ENCODE measurements around the gene ATRNL1.

Gene ATRNL1

GRCh38 chr10:115989621-115990020 is 896.5 kb downstream of the ATRNL1 start:
- Histone ChIP-seq H3K18ac (ENCODE audit: low read length) (no peak overlapping the region), H3K23ac (ENCODE audit: low read length) (no peak overlapping the region), H3K79me2 (ENCODE audit: control insufficient read depth, insufficient read depth, low read length) (no peaks in the 10 kb centered on the region), H3K9ac (ENCODE audit: low read length) (no peak overlapping the region), H2BK120ac (ENCODE audit: low read depth, low read length) (no peak overlapping the region), H3K4me1 (ENCODE audit: control insufficient read depth, low read depth, low read length) (no peaks in the 10 kb centered on the region), H3K56ac (ENCODE audit: low read length) (no peak overlapping the region), H3K79me1 (ENCODE audit: low read length) (no peaks in the 10 kb centered on the region), H3K27ac (ENCODE audit: low read depth, low read length) (no peak overlapping the region), H2BK15ac (replicated peaks; ENCODE audit: low read depth) (no peak overlapping the region), H2AK5ac (ENCODE audit: low read length) (no peak overlapping the region), H3K36me3 (ENCODE audit: control insufficient read depth, insufficient read depth, low read length) (no peaks in the 10 kb centered on the region), H4K5ac (ENCODE audit: low read length) (no peak overlapping the region), H3K4me2 (ENCODE audit: low read length) (no peak overlapping the region), H4K8ac (ENCODE audit: low read depth, low read length) (no peak overlapping the region), H3K27me3 (ENCODE audit: insufficient read depth, low read length, poor library complexity) (no peaks in the 10 kb centered on the region), H2BK5ac (ENCODE audit: low read length) (no peak overlapping the region), H3K4ac (ENCODE audit: low read depth, low read length) (no peak overlapping the region), H3K4me3 (ENCODE audit: low read length) (no peak overlapping the region)
- no peak for DNase-seq
- WGBS (ENCODE audit: extremely low coverage, insufficient coverage, low lambda C conversion rate) = no CpG with 5 or more reads among the region's 3 CpGs

- H3K23ac ChIP-seq (ENCODE audit: low read length) = no peak overlapping the region
- no peak overlapping the region for H3K4ac ChIP-seq (ENCODE audit: low read depth, low read length)
- H3K4me2 ChIP-seq (ENCODE audit: low read length) = no peak overlapping the region
- H3K79me2 ChIP-seq (ENCODE audit: control insufficient read depth, insufficient read depth, low read length) = no peaks in the 10 kb centered on the region
- no peak overlapping the region for H3K27ac ChIP-seq (ENCODE audit: low read depth, low read length)
- no CpG with 5 or more reads among the region's 5 CpGs for WGBS (ENCODE audit: extremely low coverage, insufficient coverage, low lambda C conversion rate)
- H2AK5ac ChIP-seq (ENCODE audit: low read length) = no peak overlapping the region
- no peak overlapping the region for H2BK5ac ChIP-seq (ENCODE audit: low read length)
- no peak overlapping the region for H3K9ac ChIP-seq (ENCODE audit: low read length)
- no peaks in the 10 kb centered on the region for H3K4me1 ChIP-seq (ENCODE audit: control insufficient read depth, low read depth, low read length)
- no peak overlapping the region for H3K18ac ChIP-seq (ENCODE audit: low read length)
- no peak overlapping the region for H2BK120ac ChIP-seq (ENCODE audit: low read depth, low read length)
- no peak for DNase-seq
- no peaks in the 10 kb centered on the region for H3K36me3 ChIP-seq (ENCODE audit: control insufficient read depth, insufficient read depth, low read length)
- no peak overlapping the region for H4K8ac ChIP-seq (ENCODE audit: low read depth, low read length)
- no peak overlapping the region for H3K56ac ChIP-seq (ENCODE audit: low read length)
- no peaks in the 10 kb centered on the region for H3K79me1 ChIP-seq (ENCODE audit: low read length)
- H3K27me3 ChIP-seq (ENCODE audit: insufficient read depth, low read length, poor library complexity) = no peaks in the 10 kb centered on the region
- no peak overlapping the region for H4K5ac ChIP-seq (ENCODE audit: low read length)
- no peak overlapping the region for H2BK15ac ChIP-seq (replicated peaks; ENCODE audit: low read depth)
- no peak overlapping the region for H3K4me3 ChIP-seq (ENCODE audit: low read length)
Measured at GRCh38 chr10:115992236-115992986, 899.2 kb downstream of the ATRNL1 start.

GRCh38 chr10:115996031-115996430 is 902.9 kb downstream of the ATRNL1 start:
- no CpG with 5 or more reads among the region's 1 CpG for WGBS (ENCODE audit: extremely low coverage, insufficient coverage, low lambda C conversion rate)
- H2BK5ac ChIP-seq (ENCODE audit: low read length) = no peak overlapping the region

GRCh38 chr10:115998301-115998700 is 905.1 kb downstream of the ATRNL1 start:
- H4K8ac ChIP-seq (ENCODE audit: low read depth, low read length) = no peak overlapping the region
- H2BK120ac ChIP-seq (ENCODE audit: low read depth, low read length) = no peak overlapping the region
- no peak overlapping the region for H3K9ac ChIP-seq (ENCODE audit: low read length)
- no peak for DNase-seq
- H3K23ac ChIP-seq (ENCODE audit: low read length) = no peak overlapping the region
- H2AK5ac ChIP-seq (ENCODE audit: low read length) = no peak overlapping the region
- no peak overlapping the region for H3K4ac ChIP-seq (ENCODE audit: low read depth, low read length)
- H3K56ac ChIP-seq (ENCODE audit: low read length) = no peak overlapping the region
- no peaks in the 10 kb centered on the region for H3K79me1 ChIP-seq (ENCODE audit: low read length)
- no peak overlapping the region for H3K4me3 ChIP-seq (ENCODE audit: low read length)
- H3K27me3 ChIP-seq (ENCODE audit: insufficient read depth, low read length, poor library complexity) = no peaks in the 10 kb centered on the region
- no peak overlapping the region for H4K5ac ChIP-seq (ENCODE audit: low read length)
- no peaks in the 10 kb centered on the region for H3K36me3 ChIP-seq (ENCODE audit: control insufficient read depth, insufficient read depth, low read length)
- H3K4me2 ChIP-seq (ENCODE audit: low read length) = no peak overlapping the region
- no peak overlapping the region for H2BK5ac ChIP-seq (ENCODE audit: low read length)
- H3K27ac ChIP-seq (ENCODE audit: low read depth, low read length) = no peak overlapping the region
- no peaks in the 10 kb centered on the region for H3K4me1 ChIP-seq (ENCODE audit: control insufficient read depth, low read depth, low read length)
- no peaks in the 10 kb centered on the region for H3K79me2 ChIP-seq (ENCODE audit: control insufficient read depth, insufficient read depth, low read length)
- H2BK15ac ChIP-seq (replicated peaks; ENCODE audit: low read depth) = no peak overlapping the region
- WGBS (ENCODE audit: extremely low coverage, insufficient coverage, low lambda C conversion rate) = no CpG with 5 or more reads among the region's 2 CpGs
- H3K18ac ChIP-seq (ENCODE audit: low read length) = no peak overlapping the region

More at GRCh38 chr10:115996031-115996430, 902.9 kb downstream of the ATRNL1 start:
- no peak overlapping the region for H2BK15ac ChIP-seq (replicated peaks; ENCODE audit: low read depth)
- no peak overlapping the region for H3K4me2 ChIP-seq (ENCODE audit: low read length)
- H3K56ac ChIP-seq (ENCODE audit: low read length) = no peak overlapping the region
- H3K79me1 ChIP-seq (ENCODE audit: low read length) = no peaks in the 10 kb centered on the region
- H3K23ac ChIP-seq (ENCODE audit: low read length) = no peak overlapping the region
- H3K27me3 ChIP-seq (ENCODE audit: insufficient read depth, low read length, poor library complexity) = no peaks in the 10 kb centered on the region
- no peak for DNase-seq
- H3K27ac ChIP-seq (ENCODE audit: low read depth, low read length) = no peak overlapping the region
- no peak overlapping the region for H3K4me3 ChIP-seq (ENCODE audit: low read length)
- H3K9ac ChIP-seq (ENCODE audit: low read length) = no peak overlapping the region
- no peak overlapping the region for H4K8ac ChIP-seq (ENCODE audit: low read depth, low read length)
- H2BK120ac ChIP-seq (ENCODE audit: low read depth, low read length) = no peak overlapping the region
- H3K4me1 ChIP-seq (ENCODE audit: control insufficient read depth, low read depth, low read length) = no peaks in the 10 kb centered on the region
- no peak overlapping the region for H2AK5ac ChIP-seq (ENCODE audit: low read length)
- H4K5ac ChIP-seq (ENCODE audit: low read length) = no peak overlapping the region
- H3K4ac ChIP-seq (ENCODE audit: low read depth, low read length) = no peak overlapping the region
- H3K36me3 ChIP-seq (ENCODE audit: control insufficient read depth, insufficient read depth, low read length) = no peaks in the 10 kb centered on the region
- H3K79me2 ChIP-seq (ENCODE audit: control insufficient read depth, insufficient read depth, low read length) = no peaks in the 10 kb centered on the region
- no peak overlapping the region for H3K18ac ChIP-seq (ENCODE audit: low read length)

All from mesendoderm (in vitro differentiated cells).